Caco-2 (cell line): Measurements from ENCODE around the gene FBXW8. TPM values are rescaled to one million over a fixed set of nuclear protein-coding genes. Genes with fewer than 3 reads are reported as not detected.

Experiments used
- BruUV-seq: library from RNA; stranded (reverse); fragments of 400-500 nt; replicated peaks from 2 replicates; lab custom pipeline; 2021; lab: Mats Ljungman, UMichigan
- CTCF ChIA-PET: fragments of 300-600 bp; sonication (Branson Sonifier 250); formaldehyde crosslinking; loops from one replicate; lab custom pipeline; 2022; ENCODE audit warnings: antibody characterized with exemption; lab: Charles Lee
- POLR2A ChIA-PET: fragments of 300-600 bp; sonication (Branson Sonifier 250); formaldehyde crosslinking; loops from one replicate; lab custom pipeline; 2022; ENCODE audit warnings: antibody characterized with exemption; lab: Charles Lee
- DNase-seq, 2 experiments: peaks; one replicate each; pipeline versions ENCODE4 v3.0.0 to v3.0.0-alpha.2; 2020 to 2022
- H3K27me3 ChIP-seq: replicated peaks from 2 replicates; pipeline ENCODE4 v1.6.0; 2011; ENCODE audit warnings: low read length; ENCODE audit not compliant: control insufficient read depth, insufficient read depth
- H3K36me3 ChIP-seq: 2 replicates; pipeline ENCODE4 v1.5.1; 2011; ENCODE audit warnings: low read length; ENCODE audit not compliant: control insufficient read depth, insufficient read depth
- H3K4me1 ChIP-seq: fragments of 250-450 bp; sonication (Bioruptor Pico); 2 replicates; pipeline ENCODE4 v1.5.1; 2020; ENCODE audit warnings: mild to moderate bottlenecking
- H3K4me3 ChIP-seq: 2 replicates; pipeline ENCODE4 v1.5.1; 2011; ENCODE audit warnings: low read depth, mild to moderate bottlenecking, control low read depth, low read length
- H3K9me3 ChIP-seq: fragments of 250-450 bp; sonication (Bioruptor Pico); 2 replicates; pipeline ENCODE4 v1.5.1; 2020; ENCODE audit warnings: mild to moderate bottlenecking, moderate library complexity
- H3K27ac Mint-ChIP-seq: one replicate; pipeline ENCODE4 v1.8.0; 2022; ENCODE audit warnings: mixed read lengths; ENCODE audit not compliant: unreplicated experiment
- H3K27me3 Mint-ChIP-seq: one replicate; pipeline ENCODE4 v1.8.0; 2022; ENCODE audit warnings: mixed read lengths; ENCODE audit not compliant: insufficient read depth, unreplicated experiment
- H3K36me3 Mint-ChIP-seq: one replicate; pipeline ENCODE4 v1.8.0; 2022; ENCODE audit warnings: mild to moderate bottlenecking, mixed read lengths; ENCODE audit not compliant: insufficient read depth, unreplicated experiment
- H3K4me1 Mint-ChIP-seq: one replicate; pipeline ENCODE4 v1.8.0; 2022; ENCODE audit warnings: low read depth, mixed read lengths; ENCODE audit not compliant: unreplicated experiment
- H3K4me3 Mint-ChIP-seq: one replicate; pipeline ENCODE4 v1.8.0; 2022; ENCODE audit warnings: mild to moderate bottlenecking, moderate library complexity, mixed read lengths; ENCODE audit not compliant: unreplicated experiment
- H3K9me3 Mint-ChIP-seq: one replicate; pipeline ENCODE4 v1.8.0; 2022; ENCODE audit warnings: mixed read lengths; ENCODE audit not compliant: unreplicated experiment
- CTCF ChIP-seq, 2 experiments: fragments of 200-600 bp in 1 of 2; IDR thresholded peaks; 1 replicate in 1 of 2; 2 replicates in 1 of 2; pipeline versions ENCODE4 v1.5.1 to v1.8.0; 2011 to 2022; ENCODE audit warnings: antibody characterized with exemption in 1 of 2, control low read depth in 1 of 2, inconsistent platforms in 1 of 2, low read depth in 1 of 2, low read length in 1 of 2, mild to moderate bottlenecking in 1 of 2, moderate library complexity in 1 of 2; ENCODE audit not compliant: insufficient read depth in 1 of 2, severe bottlenecking in 1 of 2, unreplicated experiment in 1 of 2
- intact Hi-C: fragments of 100-400 bp; cut with micrococcal nuclease; formaldehyde crosslinking; loops from one replicate; pipeline ENCODE4 v1.10.0; 2022; ENCODE audit not compliant: unreplicated experiment
- total RNA-seq: library from RNA; stranded (reverse); gene quantifications from 2 replicates; pipeline ENCODE4 v1.2.3, GENCODE V29; 2022

FBXW8 gene
- total RNA-seq, 1 experiment from 2014 or later: 12.2 TPM

- POLR2A ChIA-PET: interaction anchor here (0.6 kb wide), 1 partner anchor 1059 kb away, joined by 3 read pairs; no protein-coding TSS in a partner anchor
- H3K4me3 ChIP-seq: no peak overlapping the region
- TF ChIP-seq CTCF (IDR thresholded peaks at IDR 0.05; ENCODE audit: insufficient read depth in 1 of 2, low read depth in 1 of 2, low read length in 1 of 2, severe bottlenecking in 1 of 2, unreplicated experiment in 1 of 2): no peak
- no TSS peak for BruUV-seq
- H3K27ac Mint-ChIP-seq: no peak overlapping the region
- peaks cover 21% of the 10 kb centered on the region for H3K4me1 Mint-ChIP-seq
- H3K9me3 Mint-ChIP-seq: no peaks in the 10 kb centered on the region
- intact Hi-C loops: no loop called here
- peaks cover 23% of the 10 kb centered on the region for H3K27me3 Mint-ChIP-seq
- H3K36me3 Mint-ChIP-seq: peaks cover 4% of the 10 kb centered on the region
- H3K4me1 ChIP-seq: 0 out of 2 replicates have a peak, but pooled peaks cover 5% of the 10 kb centered on the region
- no peaks in the 10 kb centered on the region for H3K36me3 ChIP-seq
- H3K9me3 ChIP-seq: peaks cover 7% of the 10 kb centered on the region
- no peak overlapping the region for H3K4me3 Mint-ChIP-seq
- DNase-seq: no peak
- CTCF ChIA-PET: no interaction called here
- peaks cover 4% of the 10 kb centered on the region; the same call in 1 of the 2 replicates for H3K27me3 ChIP-seq
Observed at GRCh38 chr12:116876151-116876869, 34.4 kb upstream of the FBXW8 start.

GRCh38 chr12:116878567-116879508, 31.9 kb upstream of the FBXW8 start:
- peak; percentile 36 to 53 for DNase-seq
- Histone ChIP-seq H3K4me3 (peak overlapping the region; percentile 30), H3K4me1 (peaks cover 12% of the 10 kb centered on the region; the same call in 1 of the 2 replicates), H3K27me3 (peaks cover 11% of the 10 kb centered on the region), H3K9me3 (peaks cover 7% of the 10 kb centered on the region), H3K36me3 (no peaks in the 10 kb centered on the region)
- peaks cover 21% of the 10 kb centered on the region for H3K4me1 Mint-ChIP-seq
- no peak overlapping the region for H3K27ac Mint-ChIP-seq
- intact Hi-C loops: no loop called here
- no peaks in the 10 kb centered on the region for H3K9me3 Mint-ChIP-seq
- ChIA-PET POLR2A (no interaction called here), CTCF (interaction anchor here (1.1 kb wide), 1 partner anchor 77 kb away, joined by 3 read pairs; no protein-coding TSS in a partner anchor)
- no TSS peak for BruUV-seq
- H3K27me3 Mint-ChIP-seq: peaks cover 25% of the 10 kb centered on the region
- peak overlapping the region; percentile 85 for H3K4me3 Mint-ChIP-seq
- peaks cover 4% of the 10 kb centered on the region for H3K36me3 Mint-ChIP-seq
- no peak for TF ChIP-seq CTCF (IDR thresholded peaks at IDR 0.05; ENCODE audit: insufficient read depth in 1 of 2, low read depth in 1 of 2, low read length in 1 of 2, severe bottlenecking in 1 of 2, unreplicated experiment in 1 of 2)
